Measurements from ENCODE around the gene PTK6. TPM values are rescaled to one million over a fixed set of nuclear protein-coding genes. Genes with fewer than 3 reads are reported as not detected.

The PTK6 gene
- total RNA-seq, 2 experiments from 2014 or later, result 0.19 to 0.22 TPM

- H3K4me3 Mint-ChIP-seq, result no peak overlapping the region
- TF ChIP-seq CTCF (IDR thresholded peaks at IDR 0.05), result no peak
- ChIA-PET POLR2A (no interaction called here), CTCF (no interaction called here)
- H3K36me3 ChIP-seq (ENCODE audit: insufficient read depth, low read length), result no peaks in the 10 kb centered on the region
- no peak overlapping the region for H3K27ac ChIP-seq (ENCODE audit: low read depth in 1 of 2, low read length in 2 of 2)
- peaks cover 0 to 11% of the 10 kb centered on the region in 2 experiments for H3K9me3 ChIP-seq (ENCODE audit: control insufficient read depth in 1 of 2, insufficient read depth in 1 of 2, low read length in 2 of 2)
- no peak for DNase-seq
- peaks cover 17% of the 10 kb centered on the region for H3K4me1 ChIP-seq (ENCODE audit: insufficient read depth, low read length)
- H3K36me3 Mint-ChIP-seq (ENCODE audit: low read depth), result no peaks in the 10 kb centered on the region
- intact Hi-C loops (cut with DNase I, micrococcal nuclease), result no loop called here
- peaks cover 5% of the 10 kb centered on the region for H3K4me1 Mint-ChIP-seq (ENCODE audit: low read depth)
- H3K4me3 ChIP-seq (ENCODE audit: low read length), result no peak overlapping the region
- H3K27me3 Mint-ChIP-seq, result peaks cover 35% of the 10 kb centered on the region
- peaks cover 29 to 33% of the 10 kb centered on the region in 2 experiments for H3K27me3 ChIP-seq (ENCODE audit: control insufficient read depth in 1 of 2, insufficient read depth in 2 of 2, low read length in 2 of 2)
- H3K9me3 Mint-ChIP-seq, result no peaks in the 10 kb centered on the region
- no peak for ATAC-seq (ENCODE audit: poor library complexity)
- no peak overlapping the region for H3K27ac Mint-ChIP-seq
Observed at GRCh38 chr20:63492982-63493381, 44.2 kb downstream of the PTK6 start.

DNA sequence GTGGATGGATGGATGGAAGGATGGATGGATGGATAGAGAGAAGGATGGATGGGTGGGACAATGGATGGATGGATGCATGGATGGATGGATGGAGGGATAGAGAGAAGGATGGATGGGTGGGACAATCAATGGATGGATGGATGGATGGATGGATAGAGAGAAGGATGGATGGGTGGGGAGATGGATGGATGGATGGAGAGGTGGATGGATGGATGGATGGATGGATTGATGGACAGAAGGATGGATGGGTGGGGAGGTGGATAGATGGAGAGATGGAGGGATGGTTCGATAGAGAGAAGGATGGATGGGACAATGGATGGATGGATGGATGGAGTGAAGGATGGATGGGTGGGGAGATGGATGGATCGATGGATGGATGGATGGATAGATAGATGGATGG is 44.7 kb downstream of the PTK6 start:
- ChIA-PET POLR2A (no interaction called here), CTCF (no interaction called here)
- intact Hi-C loops (cut with DNase I, micrococcal nuclease), result no loop called here
- DNase-seq (no peak), ATAC-seq (ENCODE audit: poor library complexity) (no peak)
- Histone ChIP-seq H3K4me3 (ENCODE audit: low read length) (no peak overlapping the region), H3K36me3 (ENCODE audit: insufficient read depth, low read length) (no peaks in the 10 kb centered on the region), H3K27me3 (ENCODE audit: control insufficient read depth in 1 of 2, insufficient read depth in 2 of 2, low read length in 2 of 2) (peaks cover 28 to 32% of the 10 kb centered on the region in 2 experiments), H3K9me3 (ENCODE audit: control insufficient read depth in 1 of 2, insufficient read depth in 1 of 2, low read length in 2 of 2) (peaks cover 0 to 15% of the 10 kb centered on the region in 2 experiments), H3K27ac (ENCODE audit: low read depth in 1 of 2, low read length in 2 of 2) (no peak overlapping the region), H3K4me1 (ENCODE audit: insufficient read depth, low read length) (peaks cover 13% of the 10 kb centered on the region)
- Mint-ChIP-seq H3K9me3 (no peaks in the 10 kb centered on the region), H3K4me3 (no peak overlapping the region), H3K4me1 (ENCODE audit: low read depth) (peaks cover 5% of the 10 kb centered on the region), H3K27me3 (peaks cover 32% of the 10 kb centered on the region), H3K27ac (no peak overlapping the region), H3K36me3 (ENCODE audit: low read depth) (no peaks in the 10 kb centered on the region)
- TF ChIP-seq CTCF (IDR thresholded peaks at IDR 0.05), result no peak

- H3K27ac Mint-ChIP-seq, result no peak overlapping the region
- intact Hi-C loops (cut with DNase I, micrococcal nuclease), result no loop called here
Observed at GRCh38 chr20:63491635-63492230, 45.4 kb downstream of the PTK6 start.

More at GRCh38 chr20:63491635-63492230, 45.4 kb downstream of the PTK6 start:
- TF ChIP-seq CTCF (IDR thresholded peaks at IDR 0.05), result no peak
- H3K27ac ChIP-seq (ENCODE audit: low read depth in 1 of 2, low read length in 2 of 2), result no peak overlapping the region
- Mint-ChIP-seq H3K36me3 (ENCODE audit: low read depth) (no peaks in the 10 kb centered on the region), H3K27me3 (peaks cover 24% of the 10 kb centered on the region), H3K4me1 (ENCODE audit: low read depth) (peaks cover under 1% of the 10 kb centered on the region), H3K9me3 (no peaks in the 10 kb centered on the region), H3K4me3 (no peak overlapping the region)
- H3K4me3 ChIP-seq (ENCODE audit: low read length), result no peak overlapping the region
- H3K27me3 ChIP-seq (ENCODE audit: control insufficient read depth in 1 of 2, insufficient read depth in 2 of 2, low read length in 2 of 2), result peaks cover 25 to 31% of the 10 kb centered on the region in 2 experiments
- H3K9me3 ChIP-seq (ENCODE audit: control insufficient read depth in 1 of 2, insufficient read depth in 1 of 2, low read length in 2 of 2), result peaks cover 0 to 16% of the 10 kb centered on the region in 2 experiments
- H3K36me3 ChIP-seq (ENCODE audit: insufficient read depth, low read length), result no peaks in the 10 kb centered on the region
- CTCF ChIA-PET, result no interaction called here
- ATAC-seq (ENCODE audit: poor library complexity) (no peak), DNase-seq (no peak)
- peaks cover 12% of the 10 kb centered on the region for H3K4me1 ChIP-seq (ENCODE audit: insufficient read depth, low read length)
- POLR2A ChIA-PET, result no interaction called here

All from CD4-positive, alpha-beta T cell (primary cell).